GM21825 (cell line): ENCODE data around the gene OLFM2.
"Not testable (repeated sequence)": the region's sequence is repeated elsewhere in the genome, so short reads cannot be mapped to it uniquely, and the experiment has no call there.

Experiments
- ATAC-seq: cut with Tn5 transposase; IDR thresholded peaks from one replicate; pipeline ENCODE4 v1.9.1; 2021; ENCODE audit warnings: mild to moderate bottlenecking, moderate library complexity; ENCODE audit not compliant: unreplicated experiment

The OLFM2 gene

GRCh38 chr19:9936326-9937000 is at the start of gene OLFM2:
Gene OLFM2, minus strand, starts transcription at chr19:9936515. Its CDS starts 149 bp downstream, at chr19:9936366.
- no peak for ATAC-seq

GRCh38 chr19:9981406-9982260 is 45.3 kb upstream of the OLFM2 start:
- no peak for ATAC-seq

GRCh38 chr19:9972103-9972502 is 35.8 kb upstream of the OLFM2 start:
- no peak for ATAC-seq

GRCh38 chr19:9971166-9971897 is 35.0 kb upstream of the OLFM2 start:
- ATAC-seq: no peak

GRCh38 chr19:9970481-9970880 is 34.2 kb upstream of the OLFM2 start:
- no peak for ATAC-seq

- ATAC-seq: no peak
Measured at GRCh38 chr19:9969688-9969975, 33.3 kb upstream of the OLFM2 start.

GRCh38 chr19:9968820-9969687 is 32.7 kb upstream of the OLFM2 start:
- ATAC-seq: no peak

- ATAC-seq: no peak
Measured at GRCh38 chr19:9967326-9967725, 31.0 kb upstream of the OLFM2 start.

- no peak for ATAC-seq
Measured at GRCh38 chr19:9966448-9966847, 30.1 kb upstream of the OLFM2 start.

- ATAC-seq: no peak
Measured at GRCh38 chr19:9966024-9966423, 29.7 kb upstream of the OLFM2 start.

GRCh38 chr19:9962623-9963290 is 26.4 kb upstream of the OLFM2 start:
- no peak for ATAC-seq

GRCh38 chr19:9961103-9961502 is 24.8 kb upstream of the OLFM2 start:
- no peak for ATAC-seq

- no peak for ATAC-seq
Measured at GRCh38 chr19:9958379-9958821, 22.1 kb upstream of the OLFM2 start.

- ATAC-seq: no peak
Measured at GRCh38 chr19:9956956-9957355, 20.6 kb upstream of the OLFM2 start.

GRCh38 chr19:9953802-9954542 is 17.7 kb upstream of the OLFM2 start:
- no peak for ATAC-seq

GRCh38 chr19:9952276-9952675 is 16.0 kb upstream of the OLFM2 start:
- no peak for ATAC-seq

- no peak for ATAC-seq
Measured at GRCh38 chr19:9947441-9947840, 11.1 kb upstream of the OLFM2 start.

- ATAC-seq: not testable (repeated sequence)
Measured at GRCh38 chr19:9946528-9947125, 10.3 kb upstream of the OLFM2 start.

GRCh38 chr19:9945319-9945966 is 9.1 kb upstream of the OLFM2 start:
- ATAC-seq: no peak
